NCI-H128 (cell line): ENCODE data around the gene EHMT1.
"Not testable (repeated sequence)": the region's sequence is repeated elsewhere in the genome, so short reads cannot be mapped to it uniquely, and the experiment has no call there.

Source experiments
- DNase-seq: peaks from one replicate; lab custom pipeline; 2025; ENCODE audit not compliant: unreplicated experiment; lab: John Stamatoyannopoulos, UW

The EHMT1 gene

DNA sequence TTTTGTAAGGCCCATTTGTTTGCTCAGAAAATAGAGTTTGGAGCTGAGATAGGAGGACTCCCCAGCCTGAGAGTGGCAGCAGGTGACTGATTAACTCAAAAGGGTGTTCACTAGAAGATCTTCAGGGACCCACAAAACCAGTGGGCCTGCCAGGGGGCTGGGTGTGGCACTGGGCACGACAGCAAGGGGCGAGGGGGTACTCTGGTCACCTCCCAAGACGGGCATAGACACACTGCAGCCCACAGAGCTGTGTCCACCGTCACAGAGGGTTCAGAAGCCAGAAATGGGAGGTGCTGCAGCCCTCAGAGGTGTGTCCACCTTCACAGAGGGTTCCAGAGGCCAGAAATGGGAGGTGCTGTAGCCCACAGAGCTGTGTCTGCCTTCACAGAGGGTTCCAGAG, 183.2 kb downstream of the EHMT1 start:
- no peak for DNase-seq

GRCh38 chr9:137802521-137803243, 183.9 kb downstream of the EHMT1 start:
- no peak for DNase-seq

DNA sequence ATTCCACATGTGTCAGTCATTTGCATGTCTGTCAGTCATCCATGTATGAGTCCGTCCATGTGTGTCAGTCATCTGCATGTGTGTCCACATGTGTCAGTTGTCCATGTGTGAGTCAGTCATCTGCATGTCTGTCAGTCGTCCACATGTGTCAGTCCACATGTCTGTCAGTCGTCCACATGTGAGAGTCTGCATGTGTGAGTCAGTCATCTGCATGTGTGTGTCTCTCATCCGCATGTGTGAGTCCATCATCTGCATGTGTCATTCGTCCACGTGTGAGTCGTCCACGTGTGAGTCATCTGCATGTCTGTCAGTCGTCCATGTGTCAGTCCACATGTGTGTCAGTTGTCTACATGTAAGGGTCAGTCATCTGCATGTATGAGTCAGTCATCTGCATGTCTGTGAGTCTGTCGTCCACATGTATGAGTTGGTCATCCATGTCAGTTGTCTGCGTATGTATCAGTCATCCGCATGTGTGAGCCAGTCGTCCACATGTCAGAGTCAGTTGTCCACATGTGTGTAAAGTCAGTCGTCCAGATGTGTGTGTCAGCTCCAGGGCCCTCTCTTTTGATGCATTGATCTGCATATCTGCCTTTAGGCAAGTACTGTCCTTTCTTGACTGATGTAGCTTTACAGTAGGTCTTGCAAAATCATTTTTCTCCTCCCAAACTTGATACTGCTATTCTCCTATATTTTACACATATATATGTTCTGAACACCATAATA, 186.3 kb downstream of the EHMT1 start:
- DNase-seq = no peak

DNA sequence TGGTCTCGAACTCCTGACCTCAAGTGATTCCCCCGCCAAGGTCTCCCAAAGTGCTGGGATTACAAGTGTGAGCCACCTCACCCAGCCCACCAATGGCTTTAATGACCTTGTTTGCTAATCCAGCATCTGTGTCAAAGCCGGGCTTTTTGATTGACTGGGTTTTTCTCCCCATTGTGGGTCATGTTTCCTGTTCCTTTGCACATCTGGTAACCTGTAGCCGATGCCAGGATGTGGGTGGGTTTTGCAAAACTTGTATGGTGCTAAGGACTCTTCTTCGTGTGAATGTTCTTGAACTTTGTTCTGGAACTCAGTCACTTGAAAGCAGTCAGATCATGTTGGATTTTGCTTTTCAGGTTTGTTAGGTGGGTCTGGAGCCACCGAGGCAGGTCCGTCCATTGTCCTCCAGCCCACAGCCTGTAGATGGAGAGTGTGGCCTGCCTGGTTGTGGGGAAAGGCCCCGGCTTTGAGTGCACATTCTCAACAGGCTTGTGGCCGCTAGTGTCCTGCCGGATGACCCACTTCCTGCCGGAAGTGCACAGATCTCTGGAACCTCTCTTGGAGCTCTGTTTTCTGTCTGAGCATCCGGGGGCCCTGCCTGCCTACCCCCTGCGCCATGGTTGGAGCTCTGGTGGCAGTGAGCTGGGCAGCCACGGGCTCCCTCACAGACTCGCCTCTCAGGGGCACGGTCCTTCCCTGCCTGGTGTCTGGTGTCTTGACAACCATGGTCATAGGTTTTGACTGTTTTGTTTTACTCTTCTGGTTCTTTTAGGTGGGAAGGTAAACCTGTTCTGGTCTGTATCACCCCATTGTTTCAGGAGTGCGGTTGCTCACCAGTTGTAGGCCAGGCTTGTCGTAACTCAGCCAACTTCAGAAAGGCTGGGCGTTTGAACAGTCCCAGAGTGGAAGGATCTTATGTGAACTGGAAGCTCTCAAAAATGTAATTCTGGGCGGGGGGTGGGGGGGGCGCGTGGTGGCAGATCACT, 189.2 kb downstream of the EHMT1 start:
- DNase-seq = no peak

GRCh38 chr9:137809040-137809576, 190.3 kb downstream of the EHMT1 start:
- DNase-seq = no peak

DNA sequence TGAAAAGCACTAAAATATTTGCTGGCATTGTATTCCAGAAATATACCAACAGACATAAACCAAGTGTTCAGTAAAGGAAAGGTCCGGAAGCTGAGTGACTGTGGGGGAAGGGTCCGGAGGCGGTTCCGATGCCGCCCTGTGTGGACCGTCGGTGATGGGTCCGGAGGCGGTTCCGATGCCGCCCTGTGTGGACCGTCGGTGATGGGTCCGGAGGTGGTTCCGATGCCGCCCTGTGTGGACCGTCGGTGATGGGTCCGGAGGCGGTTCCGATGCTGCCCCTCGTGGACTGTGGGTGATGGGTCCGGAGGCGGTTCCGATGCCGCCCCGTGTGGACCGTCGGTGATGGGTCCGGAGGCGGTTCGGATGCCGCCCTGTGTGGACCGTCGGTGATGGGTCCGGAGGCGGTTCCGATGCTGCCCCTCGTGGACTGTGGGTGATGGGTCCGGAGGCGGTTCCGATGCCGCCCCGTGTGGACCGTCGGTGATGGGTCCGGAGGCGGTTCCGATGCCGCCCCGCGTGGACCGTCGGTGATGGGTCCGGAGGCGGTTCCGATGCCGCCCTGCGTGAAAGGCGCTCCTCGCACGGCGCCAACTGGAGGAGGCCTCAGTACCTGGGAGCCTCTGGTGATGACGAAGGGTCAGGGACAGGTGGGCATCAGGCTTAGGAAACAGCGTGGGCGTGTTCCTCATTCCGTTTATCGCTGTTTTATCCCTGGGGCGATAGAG, 191.1 kb downstream of the EHMT1 start:
- DNase-seq = not testable (repeated sequence)

DNA sequence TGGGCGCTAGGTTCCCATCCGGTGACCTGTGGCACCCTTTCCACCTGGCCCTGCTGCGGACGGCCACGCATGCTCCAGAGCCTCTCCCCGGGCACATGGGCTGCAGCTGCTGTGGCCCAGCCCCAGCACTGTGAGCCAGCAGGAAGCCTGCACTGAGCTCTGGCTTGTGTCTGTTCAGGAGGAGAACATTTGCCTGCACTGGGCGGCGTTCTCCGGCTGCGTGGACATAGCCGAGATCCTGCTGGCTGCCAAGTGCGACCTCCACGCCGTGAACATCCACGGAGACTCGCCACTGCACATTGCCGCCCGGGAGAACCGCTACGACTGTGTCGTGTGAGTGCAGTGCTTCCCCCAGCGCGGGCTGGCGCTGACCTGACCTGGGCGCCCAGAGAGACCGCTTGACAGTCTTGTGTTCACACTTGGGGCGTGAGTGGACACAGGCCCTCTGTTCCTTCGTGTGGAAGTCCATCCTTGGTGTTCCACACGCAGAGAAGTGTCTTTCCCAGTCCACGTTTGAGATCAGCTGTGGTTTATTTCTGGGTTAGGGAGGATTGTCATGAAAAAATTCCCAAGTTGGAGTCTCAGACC, 192.6 kb downstream of the EHMT1 start:
- no peak for DNase-seq

GRCh38 chr9:137812356-137813023, 193.7 kb downstream of the EHMT1 start:
- DNase-seq = no peak

DNA sequence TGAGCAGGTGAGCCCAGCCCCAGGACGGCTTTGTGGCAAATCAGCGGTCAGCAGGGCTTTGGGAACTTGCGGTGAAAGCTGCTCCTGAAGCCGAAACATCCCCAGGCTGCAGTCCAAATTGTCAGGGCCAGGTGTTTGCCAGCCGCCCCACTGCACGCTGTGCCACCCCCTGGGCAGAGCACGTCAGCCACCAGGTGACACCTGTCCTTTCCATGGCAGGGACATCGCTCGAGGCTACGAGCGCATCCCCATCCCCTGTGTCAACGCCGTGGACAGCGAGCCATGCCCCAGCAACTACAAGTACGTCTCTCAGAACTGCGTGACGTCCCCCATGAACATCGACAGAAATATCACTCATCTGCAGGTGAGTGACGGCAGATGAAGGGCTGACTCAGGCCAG, 194.4 kb downstream of the EHMT1 start:
- no peak for DNase-seq

GRCh38 chr9:137813651-137814415, 195.0 kb downstream of the EHMT1 start:
- no peak for DNase-seq

GRCh38 chr9:137814436-137814835, 195.6 kb downstream of the EHMT1 start:
- DNase-seq = no peak

DNA sequence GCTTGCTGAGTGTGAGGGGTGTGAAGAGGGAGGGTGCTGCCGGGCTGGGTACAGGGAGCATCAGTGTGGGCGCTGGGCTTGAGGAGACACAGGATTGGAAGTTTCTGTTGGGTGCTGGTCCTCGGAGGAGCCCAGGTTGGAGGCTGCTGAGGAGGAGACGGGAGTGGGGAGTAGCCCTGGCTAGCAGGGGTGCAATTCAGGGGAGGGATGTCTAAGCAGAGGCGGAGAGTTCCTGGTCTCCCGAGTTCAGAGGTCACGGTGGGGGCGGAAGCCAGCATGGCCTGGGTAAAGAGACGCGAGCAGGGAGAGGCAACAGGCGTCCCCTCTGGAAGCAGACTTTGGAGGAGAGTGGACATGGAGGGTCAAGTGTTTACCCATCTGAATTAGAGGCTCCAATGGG, 196.0 kb downstream of the EHMT1 start:
- no peak for DNase-seq

- no peak for DNase-seq
Measured at GRCh38 chr9:137815256-137816255, 196.8 kb downstream of the EHMT1 start.

GRCh38 chr9:137816531-137817235, 197.9 kb downstream of the EHMT1 start:
- DNase-seq = no peak

GRCh38 chr9:137817236-137818200, 198.7 kb downstream of the EHMT1 start:
- DNase-seq = no peak

GRCh38 chr9:137818286-137818685, 199.5 kb downstream of the EHMT1 start:
- no peak for DNase-seq
